ENCODE data around the gene CST8.

DNA sequence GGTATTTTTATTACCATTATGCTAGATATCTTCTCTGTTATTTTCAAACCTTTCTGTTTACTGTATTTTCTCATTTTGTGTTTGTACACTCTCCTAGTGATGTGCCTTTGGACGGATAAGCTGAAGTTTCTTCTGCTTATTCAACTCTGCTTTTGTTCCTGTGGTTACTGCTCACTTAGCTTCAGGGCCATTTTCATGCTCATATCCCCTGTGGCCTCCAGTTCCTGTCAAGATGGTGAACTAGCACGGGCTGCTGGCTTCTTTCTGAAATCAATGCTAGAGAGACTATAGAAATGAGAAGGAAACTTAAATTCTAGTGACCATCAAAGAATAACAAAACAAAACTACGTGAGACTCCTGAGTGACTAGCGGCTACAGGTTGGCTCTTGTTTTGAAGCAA is 6.8 kb upstream of the CST8 start:
- TF ChIP-seq, protein P1, sequence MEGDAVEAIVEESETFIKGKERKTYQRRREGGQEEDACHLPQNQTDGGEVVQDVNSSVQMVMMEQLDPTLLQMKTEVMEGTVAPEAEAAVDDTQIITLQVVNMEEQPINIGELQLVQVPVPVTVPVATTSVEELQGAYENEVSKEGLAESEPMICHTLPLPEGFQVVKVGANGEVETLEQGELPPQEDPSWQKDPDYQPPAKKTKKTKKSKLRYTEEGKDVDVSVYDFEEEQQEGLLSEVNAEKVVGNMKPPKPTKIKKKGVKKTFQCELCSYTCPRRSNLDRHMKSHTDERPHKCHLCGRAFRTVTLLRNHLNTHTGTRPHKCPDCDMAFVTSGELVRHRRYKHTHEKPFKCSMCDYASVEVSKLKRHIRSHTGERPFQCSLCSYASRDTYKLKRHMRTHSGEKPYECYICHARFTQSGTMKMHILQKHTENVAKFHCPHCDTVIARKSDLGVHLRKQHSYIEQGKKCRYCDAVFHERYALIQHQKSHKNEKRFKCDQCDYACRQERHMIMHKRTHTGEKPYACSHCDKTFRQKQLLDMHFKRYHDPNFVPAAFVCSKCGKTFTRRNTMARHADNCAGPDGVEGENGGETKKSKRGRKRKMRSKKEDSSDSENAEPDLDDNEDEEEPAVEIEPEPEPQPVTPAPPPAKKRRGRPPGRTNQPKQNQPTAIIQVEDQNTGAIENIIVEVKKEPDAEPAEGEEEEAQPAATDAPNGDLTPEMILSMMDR (conservative IDR thresholded peaks at IDR 0.05; ENCODE audit: low read length), result no peak
- no peak for TF ChIP-seq EZH2phosphoT487 (IDR thresholded peaks at IDR 0.05; ENCODE audit: borderline replicate concordance, low read depth, low read length)
